ENCODE data around the gene KIRREL2. TPM values are rescaled to one million over a fixed set of nuclear protein-coding genes. Genes with fewer than 3 reads are reported as not detected.

The KIRREL2 gene
- total and polyA plus RNA-seq, 9 of the 15 experiments (the other 6 are each of a cell fraction or from before 2014, with no cell fraction given) = 0.01 to 0.12 (median 0.09) TPM; not detected in 4

GRCh38 chr19:35879770-35880317, 23.1 kb downstream of the KIRREL2 start (continued):
- TF ChIP-seq E2F4 (CRISPR knock-in tag; IDR thresholded peaks at IDR 0.05; ENCODE audit: low read depth) (peak; percentile 51; the same call in 1 of the 2 replicates), CHD1 (IDR thresholded peaks at IDR 0.05; ENCODE audit: low read length) (no peak), MBD1 (CRISPR knock-in tag; IDR thresholded peaks at IDR 0.05) (no peak), ZNF197 (CRISPR knock-in tag; IDR thresholded peaks at IDR 0.05; ENCODE audit: low read depth) (peak; percentile 80), MNT (conservative IDR thresholded peaks at IDR 0.05) (peak; percentile 90 to 96), CBX3 (IDR thresholded peaks at IDR 0.05; ENCODE audit: borderline replicate concordance in 1 of 2, low read length in 2 of 2) (peak; percentile 29 to 63; a peak in 2 of 3 replicates), ZZZ3 (IDR thresholded peaks at IDR 0.05) (no peak), CTCFL (IDR thresholded peaks at IDR 0.05; ENCODE audit: borderline replicate concordance, insufficient read depth, low read depth, low read length, poor library complexity, severe bottlenecking) (no peak), ZNF592 (IDR thresholded peaks at IDR 0.05) (no peak), NFYB (IDR thresholded peaks at IDR 0.05; ENCODE audit: extremely low read depth, insufficient read length) (no peak), BRD4 (IDR thresholded peaks at IDR 0.05) (no peak), EHMT2 (IDR thresholded peaks at IDR 0.05) (peak; percentile 99), RB1 (IDR thresholded peaks at IDR 0.05; ENCODE audit: low read depth) (peak; percentile 87; the same call in 1 of the 2 replicates), ZNF79 (CRISPR knock-in tag; IDR thresholded peaks at IDR 0.05; ENCODE audit: low read depth) (no peak), STAG1 (CRISPR knock-in tag; IDR thresholded peaks at IDR 0.05; ENCODE audit: borderline replicate concordance) (no peak)
